Hepatic stellate cell (primary cell): ENCODE measurements around the gene CACNA2D3.
"Not testable (repeated sequence)": the region's sequence is repeated elsewhere in the genome, so short reads cannot be mapped to it uniquely, and the experiment has no call there.

Experiments
- DNase-seq: peaks from one replicate; pipeline ENCODE4 v3.0.0; 2011; ENCODE audit warnings: low spot score

The CACNA2D3 gene

DNA sequence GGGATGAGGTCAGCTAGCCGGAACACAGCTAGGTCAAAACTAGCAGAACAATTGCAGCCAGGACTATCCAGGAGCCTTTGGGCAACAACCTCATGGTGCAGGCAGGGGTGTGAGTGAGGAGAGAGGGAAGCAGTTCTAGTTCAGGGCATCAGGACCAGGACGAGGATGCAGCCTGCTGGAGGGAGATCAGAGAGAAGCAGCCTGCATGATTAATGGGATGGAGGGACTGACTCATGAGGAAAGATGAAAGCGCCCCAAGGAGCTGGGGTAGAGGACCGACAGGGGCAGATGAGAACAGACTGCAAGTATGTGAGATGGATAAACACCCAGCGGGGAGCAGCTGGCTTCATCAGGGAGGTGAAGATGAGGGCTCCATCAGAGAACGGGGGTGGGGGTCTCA, 843.4 kb downstream of the CACNA2D3 start:
- peak; percentile 45 for DNase-seq

DNA sequence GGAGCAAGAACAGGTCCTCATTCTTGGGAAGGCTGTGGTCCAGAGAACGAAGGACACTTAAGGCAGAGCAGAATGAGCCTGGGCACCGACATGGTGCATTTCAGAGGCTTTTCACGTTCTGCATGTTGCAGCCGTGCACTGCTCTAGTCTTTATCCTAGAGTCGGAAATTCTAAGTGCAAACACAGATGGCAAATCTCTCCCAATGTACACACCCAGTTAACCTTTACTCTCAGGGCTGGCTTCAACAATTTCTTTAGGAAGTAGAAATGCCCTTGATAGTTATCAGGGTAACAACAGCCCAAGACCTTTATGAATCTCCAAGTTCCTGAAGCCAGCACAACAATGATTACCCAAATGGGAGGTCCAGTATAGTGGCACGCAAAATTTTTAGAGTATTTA, 844.6 kb downstream of the CACNA2D3 start:
- DNase-seq: no peak

DNA sequence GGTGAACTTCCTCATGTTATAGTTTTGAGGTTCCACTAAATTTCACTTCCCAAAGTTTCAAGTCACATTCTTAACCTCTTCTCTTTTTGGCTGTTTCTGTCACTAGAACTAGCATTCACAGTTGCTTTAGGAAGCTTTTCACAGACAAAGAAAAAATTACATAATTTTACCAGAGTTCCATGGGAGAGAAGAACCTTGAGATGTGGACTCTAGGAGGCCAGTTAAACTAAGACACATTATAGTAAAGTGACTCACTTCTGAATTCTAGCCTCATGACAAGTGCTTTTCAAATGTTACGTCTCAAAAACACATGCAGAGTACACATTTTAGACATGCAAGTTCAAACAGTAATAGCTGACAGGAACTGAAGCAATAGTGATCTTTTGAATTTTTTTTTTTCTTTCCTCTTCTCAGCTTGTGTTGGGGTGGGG, 845.4 kb downstream of the CACNA2D3 start:
- DNase-seq: peak; percentile 36

DNA sequence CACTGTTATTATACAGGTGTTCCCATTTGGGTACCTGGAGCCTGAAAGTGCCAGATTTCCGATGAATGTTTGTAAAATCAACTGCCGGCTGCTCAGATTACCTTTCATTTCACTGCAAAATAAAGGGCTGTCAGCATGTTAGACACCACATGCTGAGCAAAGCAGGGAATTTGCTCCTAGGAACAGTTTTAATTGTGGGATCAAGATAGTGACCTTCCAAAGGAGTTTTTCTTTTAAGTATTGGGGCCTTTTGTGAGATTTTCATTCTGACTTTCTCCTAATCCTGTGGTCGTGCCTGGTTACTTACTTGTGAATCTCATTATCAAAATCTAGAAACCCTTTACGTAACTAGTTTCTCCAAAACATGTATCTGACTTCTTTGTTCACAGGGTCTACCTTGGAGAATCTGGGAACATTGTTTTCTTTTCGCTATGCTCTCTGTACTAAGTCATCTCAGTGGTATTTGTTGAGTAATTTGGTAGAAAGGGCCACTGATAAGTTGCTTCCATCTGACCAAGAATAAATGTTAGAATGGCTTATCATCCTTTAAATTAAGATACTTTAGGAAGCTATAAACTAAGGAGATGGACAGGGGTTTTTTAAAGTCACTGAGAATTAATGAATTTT, 846.3 kb downstream of the CACNA2D3 start:
- DNase-seq: peak; percentile 45

DNA sequence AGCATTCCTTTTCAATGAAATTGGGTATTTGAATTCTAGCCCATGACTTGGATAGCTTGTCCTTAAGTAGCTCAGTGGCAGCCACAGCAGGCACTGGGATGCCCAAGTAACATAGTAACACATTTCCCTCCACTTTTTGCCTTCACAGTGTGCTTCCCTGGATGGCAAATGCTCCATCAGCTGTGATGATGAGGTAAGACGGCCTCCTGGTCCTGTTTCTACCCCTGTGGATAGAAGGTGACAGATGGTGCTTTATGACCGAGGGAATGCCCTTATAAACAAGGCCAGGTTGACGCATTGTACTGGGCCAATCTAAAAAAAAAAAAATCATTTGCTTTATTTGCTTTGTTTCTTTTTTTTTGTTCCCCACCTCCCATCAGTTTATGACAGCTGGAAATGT, 847.3 kb downstream of the CACNA2D3 start:
- DNase-seq: no peak

DNA sequence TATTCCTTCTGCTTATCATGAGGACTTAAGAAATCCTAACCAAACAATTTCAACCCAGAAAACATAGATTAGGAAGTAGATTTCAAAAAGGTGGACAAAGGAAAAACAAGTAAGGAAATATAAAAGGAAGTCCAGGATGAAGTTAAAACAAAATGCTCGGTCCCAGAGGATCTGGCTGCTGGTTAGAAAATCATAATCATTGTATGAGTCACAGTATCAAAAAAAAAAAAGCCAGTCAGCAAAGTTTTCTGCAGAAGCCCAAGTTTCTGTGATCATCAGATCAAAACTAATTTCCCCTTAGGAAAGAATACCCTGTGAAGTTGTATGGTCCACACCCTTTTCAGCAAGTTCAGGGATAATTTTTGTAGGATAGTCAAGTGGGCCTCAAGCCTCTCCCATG, 848.5 kb downstream of the CACNA2D3 start:
- DNase-seq: peak; percentile 33

DNA sequence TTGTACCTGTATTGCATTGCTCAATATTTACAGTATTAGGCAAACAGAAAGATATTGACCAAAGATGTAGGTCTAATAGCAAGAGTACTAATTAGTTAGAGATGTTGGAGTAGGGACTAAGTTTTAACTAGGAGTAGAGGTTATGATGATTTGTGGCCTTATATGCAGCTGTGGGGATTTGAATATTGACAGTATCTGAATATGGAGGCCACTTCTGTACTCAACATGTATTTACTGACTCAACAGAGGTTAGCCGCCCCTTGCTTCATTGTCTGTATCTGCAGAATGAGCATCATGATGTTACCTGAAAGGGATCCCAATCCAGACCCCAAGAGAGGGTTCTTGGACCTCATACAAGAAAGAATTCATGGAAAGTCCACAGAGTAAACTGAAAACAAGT, 855.1 kb downstream of the CACNA2D3 start:
- DNase-seq: no peak

DNA sequence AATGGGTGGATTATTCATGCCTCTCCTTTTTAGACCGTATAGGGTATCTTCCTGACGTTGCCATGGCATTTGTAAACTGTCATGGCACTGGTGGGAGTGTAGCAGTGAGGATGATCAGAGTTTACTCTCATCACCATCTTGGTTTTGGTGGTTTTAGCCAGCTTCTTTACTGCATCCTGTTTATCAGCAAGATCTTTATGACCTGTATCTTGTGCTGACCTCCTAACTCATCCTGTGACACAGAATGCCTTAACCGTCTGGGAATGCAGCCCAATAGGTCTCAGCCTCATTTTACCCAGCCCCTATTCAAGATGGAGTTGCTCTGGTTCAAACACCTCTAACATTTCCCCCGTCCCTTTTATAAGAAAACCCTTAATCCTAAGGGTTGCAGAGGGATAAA, 855.6 kb downstream of the CACNA2D3 start:
- DNase-seq: not testable (repeated sequence)

DNA sequence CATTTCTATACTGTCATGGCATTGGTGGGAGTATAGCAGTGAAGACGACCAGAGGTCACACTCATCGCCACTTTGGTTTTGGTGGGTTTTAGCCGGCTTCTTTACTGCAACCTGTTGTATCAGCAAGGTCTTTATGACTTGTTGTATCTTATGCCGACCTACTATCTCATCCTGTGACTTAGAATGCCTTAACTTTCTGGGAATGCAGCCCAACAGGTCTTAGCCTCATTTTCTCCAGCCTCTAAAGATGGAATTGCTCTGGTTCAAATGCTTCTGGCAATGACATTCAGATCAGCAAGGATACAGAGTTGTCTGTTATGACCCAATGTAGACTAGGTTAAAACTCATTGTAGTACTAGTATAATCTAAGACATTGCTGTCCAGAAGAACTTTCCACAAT, 860.5 kb downstream of the CACNA2D3 start:
- DNase-seq: no peak

DNA sequence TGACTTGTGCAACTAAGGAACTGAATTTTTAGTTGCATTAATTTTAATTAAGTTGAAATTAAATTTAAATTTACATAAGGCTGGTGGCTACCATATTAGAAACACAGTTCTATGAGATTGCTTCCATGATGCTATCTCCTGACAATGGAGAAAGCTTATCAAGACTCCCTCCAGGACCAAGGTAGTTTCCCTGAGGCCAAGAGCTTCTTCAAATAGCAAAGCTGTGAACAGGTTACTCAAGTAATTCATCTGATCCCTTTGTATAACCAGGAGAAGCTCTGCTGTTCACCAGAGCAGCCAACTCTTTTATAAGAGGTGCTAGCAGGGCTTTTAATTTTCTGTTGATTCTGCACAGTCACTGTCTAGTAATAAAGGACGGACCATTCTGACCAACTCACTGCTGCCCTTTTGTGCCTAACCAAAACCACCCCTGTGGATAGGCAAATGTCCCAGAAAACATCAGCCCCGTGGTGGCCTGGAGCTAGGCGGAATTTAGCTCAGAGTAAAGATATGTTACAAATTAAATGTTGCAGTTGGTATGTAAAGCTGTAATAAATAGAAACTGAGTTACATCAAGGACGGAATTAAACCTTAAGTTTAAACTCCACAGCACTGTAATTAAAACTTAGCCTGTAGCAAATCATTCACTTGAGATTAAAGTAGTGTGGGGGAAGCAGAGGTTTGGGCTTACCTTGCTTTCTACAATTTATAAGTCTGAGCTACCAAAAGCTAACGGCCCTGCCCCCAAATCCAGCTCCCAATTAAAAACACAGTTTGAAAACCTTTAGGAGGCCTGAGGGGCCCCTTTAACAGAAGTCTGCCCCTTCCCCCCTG, 861.1 kb downstream of the CACNA2D3 start:
- DNase-seq: no peak

DNA sequence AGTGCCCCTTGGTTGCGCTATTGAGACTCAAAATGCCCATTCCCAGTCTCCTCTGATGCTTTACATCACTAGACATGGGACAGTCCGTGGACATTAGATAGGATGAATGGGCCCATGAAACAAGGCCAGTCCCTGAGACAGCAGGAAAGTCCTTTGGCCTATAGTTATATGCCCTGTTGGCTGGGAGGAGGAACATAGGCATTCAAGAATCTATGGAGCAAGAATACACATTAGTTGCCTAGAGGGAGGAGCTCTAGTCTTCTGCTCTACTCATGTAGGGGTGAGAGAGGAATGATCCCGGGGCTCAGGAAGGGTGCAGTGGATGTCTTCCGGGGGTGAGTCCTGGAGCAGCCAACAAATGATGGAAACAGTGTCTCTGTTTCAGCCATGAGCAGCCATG, 863.5 kb downstream of the CACNA2D3 start:
- DNase-seq: no peak

DNA sequence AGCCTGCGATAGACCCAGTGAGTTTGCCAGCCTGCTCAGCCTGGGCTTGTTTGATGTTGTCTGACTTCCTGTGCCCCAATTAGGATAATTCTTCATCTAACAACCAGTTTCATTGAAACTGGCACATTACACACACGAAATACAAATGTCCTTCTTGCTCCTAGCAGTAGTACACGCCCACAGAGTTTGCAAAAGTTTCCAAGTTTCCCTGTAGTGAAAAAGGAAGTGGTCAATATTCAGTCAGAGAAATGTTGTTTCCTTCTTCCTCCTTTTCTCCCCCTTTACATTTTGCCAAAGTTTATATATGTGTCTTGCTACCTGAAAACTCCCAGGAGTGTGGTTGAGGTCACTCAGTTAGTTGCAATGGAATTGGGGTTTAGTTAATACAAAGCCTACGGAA, 863.9 kb downstream of the CACNA2D3 start:
- no peak for DNase-seq

DNA sequence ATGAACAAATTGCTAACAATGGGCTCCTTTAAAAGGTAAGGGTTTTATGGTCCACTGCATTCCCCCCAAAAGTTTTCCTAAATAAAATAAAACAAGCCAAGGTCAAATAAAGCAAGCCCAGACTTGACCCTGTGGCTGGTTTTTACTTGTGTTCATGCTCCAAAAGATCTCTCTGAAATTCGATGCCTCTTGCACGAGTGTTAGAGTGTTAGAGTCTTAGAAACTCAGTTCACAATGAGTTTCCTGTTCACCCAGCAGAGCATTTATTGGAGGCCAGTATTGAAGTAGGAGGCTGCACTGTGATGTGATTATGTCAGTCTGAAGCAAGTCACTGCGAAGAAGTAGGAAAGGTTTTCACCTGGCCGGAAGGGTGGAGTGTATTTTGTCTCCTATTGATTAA, 865.4 kb downstream of the CACNA2D3 start:
- DNase-seq: no peak

DNA sequence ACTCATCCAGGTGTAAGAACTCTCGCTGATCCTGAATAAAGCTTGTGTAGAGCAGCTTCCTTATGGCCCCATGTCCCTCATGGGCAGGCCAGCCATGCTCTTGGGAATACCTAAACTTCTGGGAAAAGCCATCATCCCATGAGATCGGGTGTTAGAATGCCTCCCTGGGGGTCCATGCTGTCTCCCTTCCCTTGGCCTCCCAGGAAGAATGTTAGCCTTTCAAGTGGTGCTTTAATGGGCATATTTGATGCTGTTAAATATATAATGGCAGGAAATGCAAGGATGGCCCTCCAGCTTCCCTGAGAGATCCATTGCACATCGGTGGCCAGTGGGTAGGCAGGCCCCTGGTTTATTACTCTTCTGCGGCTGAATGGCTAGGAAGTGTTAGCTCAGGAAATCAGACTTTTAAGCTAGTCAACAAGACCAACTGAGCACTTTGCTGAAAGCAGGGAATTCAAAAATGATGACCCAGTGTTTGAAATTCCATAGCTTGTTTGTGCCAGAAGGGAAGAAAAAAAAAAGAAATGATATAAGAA, 866.0 kb downstream of the CACNA2D3 start:
- no peak for DNase-seq

DNA sequence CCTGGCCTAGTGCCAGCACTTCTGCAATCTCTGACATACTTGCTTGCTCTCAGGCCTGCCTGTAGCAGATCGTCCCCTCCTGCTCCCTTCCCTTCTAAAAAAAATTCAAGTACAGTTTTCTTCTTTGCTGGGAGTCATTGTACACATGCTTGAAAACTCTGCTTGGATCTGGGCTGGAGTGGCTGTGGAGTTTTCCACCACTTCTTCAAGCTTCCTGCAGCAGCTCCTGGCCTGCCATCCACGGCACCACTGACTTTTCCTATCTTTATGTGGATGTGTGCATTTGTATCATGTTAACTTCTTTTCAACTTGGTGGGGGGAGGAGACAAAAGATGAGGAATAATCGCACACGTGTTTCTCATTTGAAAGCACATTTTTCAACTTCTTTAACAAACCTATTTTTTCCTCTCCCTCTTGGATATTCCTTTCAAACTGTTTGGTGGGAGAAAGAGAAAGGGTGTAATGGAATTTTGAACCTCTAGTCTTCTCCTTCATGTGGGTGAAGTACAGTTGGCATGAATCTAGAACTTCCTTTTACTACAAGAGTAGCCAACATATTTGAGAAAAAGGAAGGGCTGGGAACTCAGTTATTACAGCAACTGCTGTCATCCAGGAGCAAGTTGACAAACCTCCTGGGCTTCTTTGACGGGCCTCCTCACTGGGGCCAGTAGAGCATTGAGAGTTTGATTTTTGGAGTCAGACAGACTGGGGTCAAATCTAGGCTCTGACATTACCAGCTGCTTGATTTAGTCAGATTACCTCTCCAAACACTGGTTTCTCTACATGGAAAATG, 866.7 kb downstream of the CACNA2D3 start:
- DNase-seq: peak; percentile 25

DNA sequence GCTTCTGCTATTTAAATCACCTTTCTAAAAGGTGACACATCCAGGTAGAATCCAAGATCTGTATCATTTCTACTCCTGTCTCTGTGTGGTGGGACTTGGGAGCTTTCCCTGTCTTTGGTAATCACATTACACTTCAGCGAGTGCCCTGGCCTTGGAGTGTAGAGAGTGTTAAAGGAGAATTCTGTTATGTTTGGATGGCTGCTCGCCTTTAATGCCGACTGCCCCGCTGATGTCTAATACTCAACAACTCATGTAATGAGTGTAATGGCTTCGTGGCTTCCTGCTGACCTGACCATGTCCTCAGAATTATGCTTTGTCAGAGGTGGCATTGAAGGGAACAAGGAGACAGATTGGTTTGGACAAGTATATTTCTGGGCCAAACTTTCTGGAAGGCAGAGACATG, 871.8 kb downstream of the CACNA2D3 start:
- no peak for DNase-seq

DNA sequence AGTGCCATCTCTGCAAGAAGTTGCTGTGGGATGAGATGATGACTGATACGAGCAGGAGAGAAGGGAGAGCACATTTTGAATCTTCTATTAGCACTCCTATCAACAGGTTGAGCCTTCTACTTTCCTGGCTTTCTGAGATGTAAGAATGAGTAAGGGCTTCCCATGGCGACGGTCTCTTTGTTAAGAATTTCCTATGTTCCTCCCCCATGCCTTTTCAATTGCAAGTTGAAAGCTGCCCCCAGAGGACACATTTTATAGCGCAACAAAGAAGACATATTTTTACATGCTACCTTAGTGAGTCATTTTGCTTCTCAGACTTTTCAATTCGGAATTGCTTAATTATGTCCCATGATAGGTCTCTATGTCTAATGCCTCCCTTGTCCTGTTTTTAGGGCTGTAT, 876.8 kb downstream of the CACNA2D3 start:
- DNase-seq: peak; percentile 23

DNA sequence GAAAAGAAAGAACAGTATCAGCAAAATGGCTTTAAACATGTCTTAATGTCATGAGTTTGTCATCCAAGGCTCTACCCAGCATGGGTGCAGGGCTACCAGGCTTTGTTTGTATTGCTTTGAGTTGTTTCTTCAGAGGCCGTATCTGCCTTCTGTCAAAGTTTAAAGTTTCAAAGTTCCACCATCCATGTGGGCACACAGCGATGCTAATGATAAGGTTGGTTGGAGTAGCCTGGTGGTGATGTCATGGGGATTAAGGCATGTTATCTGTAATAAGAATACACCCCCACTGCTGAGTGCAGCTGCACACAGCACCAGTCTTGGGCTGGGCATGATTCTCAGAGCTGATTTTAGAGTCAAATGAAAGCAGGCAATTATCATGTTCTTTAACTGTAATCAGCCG, 877.5 kb downstream of the CACNA2D3 start:
- no peak for DNase-seq

DNA sequence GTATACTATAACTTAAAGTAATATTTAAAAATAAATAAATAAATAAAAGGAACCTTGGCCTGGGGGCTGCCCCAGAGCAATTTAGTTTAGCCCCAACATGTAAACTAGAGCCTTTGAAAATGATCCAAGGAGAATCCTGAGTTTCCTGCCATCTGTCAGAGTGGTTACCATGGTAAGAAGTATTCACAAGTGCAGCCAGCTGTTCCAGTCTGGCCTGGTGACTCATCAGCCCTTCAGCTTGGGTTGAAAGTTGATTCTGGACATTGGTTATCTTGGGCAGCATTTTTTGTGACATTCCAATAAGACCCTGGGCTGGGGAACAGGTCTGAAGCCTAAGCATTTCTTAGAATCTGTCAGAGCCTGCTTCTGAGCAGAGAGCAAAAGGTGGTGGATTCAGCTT, 878.2 kb downstream of the CACNA2D3 start:
- peak; percentile 74 for DNase-seq

DNA sequence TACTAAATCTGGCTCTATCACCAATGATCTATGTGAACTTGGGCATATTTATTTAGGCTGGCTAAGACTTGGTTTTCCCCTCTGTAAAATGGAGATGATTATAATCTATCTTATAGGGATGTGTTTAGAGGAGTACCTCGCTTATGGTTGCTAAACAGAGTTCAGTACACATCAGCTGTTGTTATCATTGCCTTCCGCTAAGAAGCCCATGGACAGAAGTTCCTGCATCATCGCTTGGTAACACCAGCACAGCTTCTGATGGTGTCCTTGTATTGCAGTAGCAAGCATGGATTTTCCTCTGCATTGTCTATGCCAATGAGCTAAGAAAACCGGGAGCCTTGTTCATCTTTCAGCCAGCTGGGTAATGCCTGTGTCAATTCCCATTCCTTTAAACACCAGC, 878.6 kb downstream of the CACNA2D3 start:
- DNase-seq: no peak

DNA sequence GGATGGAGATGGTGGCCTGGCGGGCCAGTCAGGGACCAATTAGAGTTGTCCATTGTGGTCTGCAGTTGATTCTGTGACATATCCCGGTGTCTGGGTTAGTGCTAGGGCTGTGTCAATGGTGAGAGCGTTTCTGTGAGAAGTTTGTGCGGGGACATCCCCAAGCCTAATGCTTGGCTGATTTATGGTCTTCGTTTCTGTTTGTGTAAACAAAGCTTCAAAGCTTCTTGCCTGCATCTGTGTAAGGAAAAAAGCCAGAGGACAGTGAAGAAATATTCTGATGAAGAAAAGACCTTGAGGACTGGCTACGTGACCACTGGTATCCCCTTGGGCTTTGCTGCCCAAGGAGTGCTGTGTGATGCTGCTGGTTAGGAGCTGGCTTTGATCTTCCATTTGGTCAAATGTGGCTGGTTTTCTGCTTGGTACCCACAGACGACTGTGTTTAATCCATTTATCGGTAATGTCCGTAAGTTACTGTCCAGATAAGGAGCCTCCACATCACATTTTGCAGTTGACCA, 880.1 kb downstream of the CACNA2D3 start:
- DNase-seq: no peak

DNA sequence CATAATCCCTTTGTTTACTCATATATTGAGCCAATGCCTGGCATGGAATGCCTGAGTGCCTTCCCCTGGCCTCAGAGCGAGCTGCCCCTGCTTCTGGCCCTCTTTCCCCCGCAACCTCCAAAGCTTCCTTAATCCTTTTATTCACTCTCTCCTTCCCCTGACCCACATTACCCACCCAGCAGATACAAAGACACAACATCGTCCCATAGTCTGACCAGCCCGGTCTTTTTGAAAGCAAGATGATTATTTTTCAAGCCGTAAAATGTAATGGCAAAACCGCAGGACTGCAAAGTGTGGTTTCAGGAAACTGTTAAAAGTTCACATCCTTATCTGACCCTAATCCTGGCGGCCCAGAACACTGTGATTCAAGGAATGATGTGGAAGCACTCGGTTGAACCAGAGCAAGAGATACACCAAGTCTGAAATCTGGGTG, 883.9 kb downstream of the CACNA2D3 start:
- DNase-seq: no peak
